T-cell (primary cell): Measurements from ENCODE around the gene TNS4. TPM values are rescaled to one million over a fixed set of nuclear protein-coding genes. Genes with fewer than 3 reads are reported as not detected.

Experiments
- ATAC-seq, 4 experiments: fragments of 200-7000 bp in 3 of 4; fragments of 150-1000 bp in 1 of 4; cut with Tn5 transposase; replicated peaks in 1 of 4; 1 replicate in 3 of 4; 2 replicates in 1 of 4; pipeline ENCODE4 v1.10.0; 2021; ENCODE audit warnings: moderate library complexity in 3 of 4, mild to moderate bottlenecking in 2 of 4, moderate number of reproducible peaks in 1 of 4
- CTCF ChIA-PET, 2 donors: fragments of 300-600 bp; sonication (Branson Sonifier 250); formaldehyde crosslinking; loops; one replicate each; lab custom pipeline; 2022; ENCODE audit warnings: antibody characterized with exemption in 2 of 2; lab: Charles Lee
- POLR2A ChIA-PET, 2 donors: fragments of 300-600 bp; sonication (Branson Sonifier 250); formaldehyde crosslinking; loops; one replicate each; lab custom pipeline; 2022; ENCODE audit warnings: antibody characterized with exemption in 2 of 2; lab: Charles Lee
- DNase-seq, 35 experiments: peaks; one replicate each; pipeline versions ENCODE4 v3.0.0 to v3.0.0-alpha.2; 2013 to 2023
- H3K27ac ChIP-seq: one replicate; pipeline ENCODE4 v1.5.1; 2013; ENCODE audit warnings: low read length
- H3K27me3 ChIP-seq, 2 experiments: replicated peaks in 1 of 2; 1 replicate in 1 of 2; 2 replicates in 1 of 2; pipeline versions ENCODE4 v1.6.1 to v1.7.0; 2013; ENCODE audit warnings: low read length in 1 of 2, mixed read lengths in 1 of 2; ENCODE audit not compliant: control insufficient read depth in 2 of 2, insufficient read depth in 2 of 2; ENCODE audit errors: extremely low read depth in 1 of 2
- H3K36me3 ChIP-seq, 2 donors: 1 replicate in 1 of 2; 2 replicates in 1 of 2; pipeline versions ENCODE4 v1.6.1 to v1.7.0; 2013; ENCODE audit warnings: low read length in 1 of 2; ENCODE audit not compliant: control insufficient read depth in 2 of 2, insufficient read depth in 1 of 2; ENCODE audit errors: extremely low read depth in 1 of 2
- H3K4me1 ChIP-seq, 2 experiments: 1 replicate in 1 of 2; 2 replicates in 1 of 2; pipeline versions ENCODE4 v1.6.1 to v1.7.0; 2013; ENCODE audit warnings: low read length in 2 of 2, mixed read lengths in 1 of 2; ENCODE audit not compliant: insufficient read depth in 2 of 2, control insufficient read depth in 1 of 2; ENCODE audit errors: extremely low read depth in 1 of 2
- H3K4me3 ChIP-seq, 2 donors: 1 replicate in 1 of 2; 2 replicates in 1 of 2; pipeline versions ENCODE4 v1.5.1 to v1.7.0; 2013; ENCODE audit warnings: mild to moderate bottlenecking in 2 of 2, low read length in 1 of 2, moderate library complexity in 1 of 2; ENCODE audit not compliant: control insufficient read depth in 1 of 2; ENCODE audit errors: extremely low read depth in 1 of 2
- H3K9me3 ChIP-seq: 2 replicates; pipeline ENCODE4 v1.7.0; 2013
- H3K27ac Mint-ChIP-seq, 2 donors: one replicate each; pipeline ENCODE4 v1.8.0; 2020 to 2021; ENCODE audit warnings: mild to moderate bottlenecking in 2 of 2, mixed read lengths in 2 of 2
- H3K27me3 Mint-ChIP-seq, 2 donors: one replicate each; pipeline ENCODE4 v1.8.0; 2021 to 2022; ENCODE audit warnings: mixed read lengths in 2 of 2
- H3K36me3 Mint-ChIP-seq: one replicate; pipeline ENCODE4 v1.8.0; 2021; ENCODE audit warnings: mixed read lengths
- H3K4me1 Mint-ChIP-seq, 3 donors: one replicate each; pipeline ENCODE4 v1.8.0; 2020 to 2022; ENCODE audit warnings: mixed read lengths in 3 of 3, mild to moderate bottlenecking in 1 of 3
- H3K4me3 Mint-ChIP-seq, 3 donors: one replicate each; pipeline ENCODE4 v1.8.0; 2020 to 2022; ENCODE audit warnings: mild to moderate bottlenecking in 3 of 3, mixed read lengths in 3 of 3, moderate library complexity in 3 of 3
- H3K9me3 Mint-ChIP-seq, 3 donors: one replicate each; pipeline ENCODE4 v1.8.0; 2020 to 2022; ENCODE audit warnings: mixed read lengths in 3 of 3
- WGBS: methylation state at CpG from one replicate; pipeline ENCODE4 v1.1.5; 2013; ENCODE audit warnings: missing lambda C conversion rate; ENCODE audit not compliant: insufficient coverage; 5-methylcytosine and 5-hydroxymethylcytosine counted together
- total RNA-seq, 35 experiments: library from RNA in 6 of 35; stranded (reverse) in 6 of 35; fragments of 120-200 nt in 1 of 35; gene quantifications; one replicate each; pipeline versions ENCODE4 v1.2.1 to v1.2.4 and lab custom pipeline; 2013 to 2026

TNS4 gene
- total RNA-seq, 5 donors from 2014 or later (not counting 1 experiment from before 2014, with no cell fraction given), result 0.55 to 3.7 (median 0.66) TPM

DNA sequence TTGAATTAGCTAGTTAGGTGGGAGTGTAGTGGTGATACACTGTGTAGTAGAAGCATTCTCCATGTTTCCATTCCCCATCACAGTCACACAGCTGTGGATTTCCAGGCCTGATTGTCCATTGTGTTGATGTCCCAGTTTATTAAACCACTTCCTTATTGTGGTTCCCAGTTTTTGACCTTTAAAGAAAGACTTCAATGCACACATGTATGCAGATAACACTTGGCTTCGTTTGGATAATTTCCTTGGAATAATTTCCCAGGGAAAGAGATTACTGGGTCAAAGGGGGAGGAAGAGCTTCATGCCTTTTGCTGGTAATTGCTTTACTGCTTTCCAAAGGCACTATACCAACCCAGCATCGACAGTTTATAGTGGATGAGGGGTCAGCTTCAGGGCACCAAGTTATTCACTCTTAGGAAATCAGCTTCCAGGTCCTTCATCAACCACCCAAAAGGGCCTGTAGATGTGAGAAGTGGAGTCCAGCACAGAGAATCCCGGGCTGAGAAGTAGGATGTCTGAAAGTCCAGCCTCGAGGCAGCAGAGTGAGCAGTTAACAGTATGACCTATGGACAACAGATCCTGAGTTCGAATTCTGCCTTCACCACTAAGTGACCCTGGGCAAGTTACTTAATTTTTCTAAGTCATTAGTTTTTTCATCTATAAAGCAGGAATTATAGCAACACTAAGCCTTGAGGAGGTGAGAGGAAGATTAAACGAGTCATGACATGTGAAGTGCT lies 31.3 kb upstream of the TNS4 start:
- CTCF ChIA-PET, result interaction anchor here (0.5 to 3.9 kb wide), 51 partner anchors 8 to 333 kb away, joined by 3 to 54 read pairs (median 5); partner anchors contain the start of genes IGFBP4 (in 1 of the 2), SMARCE1 (in 1 of the 2) and TOP2A (in 1 of the 2)
- Mint-ChIP-seq H3K27me3 (no peaks in the 10 kb centered on the region), H3K27ac (peak overlapping the region; percentile 90 to 94), H3K36me3 (no peaks in the 10 kb centered on the region), H3K9me3 (no peaks in the 10 kb centered on the region), H3K4me1 (peaks cover 81 to 93% (median 82%) of the 10 kb centered on the region in 3 donors), H3K4me3 (peak overlapping the region in 1 of 3 donors; percentile 69)
- WGBS, result 20% methylated on average over 1 of the region's 6 CpGs
- DNase-seq (peak in 1 of 35 experiments; percentile 12), ATAC-seq (no peak)
- POLR2A ChIA-PET, result interaction anchor here (0.5 to 1.2 kb wide), 8 partner anchors 15 to 115 kb away, joined by 3 to 9 read pairs (median 4); partner anchors contain the start of gene TOP2A (in 1 of the 2)
- Histone ChIP-seq H3K9me3 (no peaks in the 10 kb centered on the region), H3K27me3 (no peaks in the 10 kb centered on the region), H3K4me3 (no peak overlapping the region), H3K36me3 (no peaks in the 10 kb centered on the region), H3K27ac (peak overlapping the region; percentile 30), H3K4me1 (peaks cover 66 to 80% of the 10 kb centered on the region in 2 experiments)

DNA sequence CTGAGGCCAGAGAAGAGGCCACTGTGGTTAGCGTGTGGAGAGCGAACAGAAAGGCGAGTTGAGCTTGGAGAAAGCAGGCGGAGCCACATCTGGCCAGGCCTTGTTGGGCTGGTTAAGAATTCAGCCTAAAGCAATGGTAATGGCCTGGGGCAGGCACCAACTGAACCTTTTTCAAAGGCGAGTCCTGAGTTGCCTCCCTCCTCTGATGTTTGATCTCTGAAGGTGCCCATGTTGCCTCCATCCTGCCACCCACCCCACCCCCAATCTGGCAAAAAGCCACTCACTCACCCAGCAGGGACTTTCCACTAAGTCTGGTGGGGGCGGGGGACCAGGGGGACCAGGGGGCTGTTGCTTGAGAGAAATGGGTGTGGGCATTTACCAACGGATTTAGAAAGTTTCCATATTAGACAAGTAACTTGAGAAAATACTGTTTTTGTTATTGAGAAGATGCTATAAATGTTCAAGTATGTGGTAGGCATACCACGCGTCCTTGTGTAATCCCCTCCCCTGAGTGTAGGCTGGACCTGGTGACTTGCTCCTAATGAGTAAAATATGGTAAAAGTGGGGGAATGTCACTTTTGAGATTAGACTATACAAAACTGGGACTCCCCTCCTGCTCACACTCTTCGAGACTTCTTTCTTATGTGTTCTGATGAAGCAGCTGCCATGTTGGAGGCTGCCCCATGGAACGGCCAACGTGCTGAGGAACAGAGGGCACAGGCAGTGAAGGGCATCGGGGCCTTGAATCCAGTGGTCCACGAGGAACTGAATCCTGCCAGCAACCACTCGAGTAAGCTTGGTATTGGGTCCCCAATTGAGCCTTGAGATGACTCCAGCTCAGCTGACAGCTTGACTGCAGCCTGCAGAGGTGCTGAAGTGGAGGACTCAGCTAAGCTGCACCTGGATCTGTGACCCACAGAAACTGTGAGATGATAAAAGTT lies 29.9 kb upstream of the TNS4 start:
- CTCF ChIA-PET, result interaction anchor here (0.9 to 3.9 kb wide), 24 partner anchors 7 to 173 kb away, joined by 3 to 54 read pairs (median 4); partner anchors contain the start of genes IGFBP4 (in 1 of the 2), SMARCE1 (in 1 of the 2) and TOP2A (in 1 of the 2)
- no peaks in the 10 kb centered on the region for H3K27me3 Mint-ChIP-seq
- ATAC-seq (peak in 1 of 4 experiments; percentile 17), DNase-seq (peak in 33 of 35 experiments; percentile 13 to 86 (median 77))
- no peaks in the 10 kb centered on the region for H3K36me3 Mint-ChIP-seq
- peak overlapping the region; percentile 20 for H3K27ac ChIP-seq
- no peaks in the 10 kb centered on the region for H3K27me3 ChIP-seq
- peaks cover 55 to 66% of the 10 kb centered on the region in 2 experiments for H3K4me1 ChIP-seq
- peak overlapping the region in 2 of 3 donors; percentile 4 to 63 for H3K4me3 Mint-ChIP-seq
- peak overlapping the region; percentile 71 to 73 for H3K27ac Mint-ChIP-seq
- no peaks in the 10 kb centered on the region for H3K9me3 Mint-ChIP-seq
- 50% methylated on average over 10 of the region's 15 CpGs for WGBS
- no peaks in the 10 kb centered on the region for H3K9me3 ChIP-seq
- POLR2A ChIA-PET, result interaction anchor here (0.6 to 0.9 kb wide), 2 partner anchors 30 to 135 kb away, joined by 3 to 4 read pairs; no protein-coding TSS in a partner anchor
- peaks cover 67 to 83% (median 68%) of the 10 kb centered on the region in 3 donors for H3K4me1 Mint-ChIP-seq
- no peak overlapping the region for H3K4me3 ChIP-seq
- no peaks in the 10 kb centered on the region for H3K36me3 ChIP-seq

DNA sequence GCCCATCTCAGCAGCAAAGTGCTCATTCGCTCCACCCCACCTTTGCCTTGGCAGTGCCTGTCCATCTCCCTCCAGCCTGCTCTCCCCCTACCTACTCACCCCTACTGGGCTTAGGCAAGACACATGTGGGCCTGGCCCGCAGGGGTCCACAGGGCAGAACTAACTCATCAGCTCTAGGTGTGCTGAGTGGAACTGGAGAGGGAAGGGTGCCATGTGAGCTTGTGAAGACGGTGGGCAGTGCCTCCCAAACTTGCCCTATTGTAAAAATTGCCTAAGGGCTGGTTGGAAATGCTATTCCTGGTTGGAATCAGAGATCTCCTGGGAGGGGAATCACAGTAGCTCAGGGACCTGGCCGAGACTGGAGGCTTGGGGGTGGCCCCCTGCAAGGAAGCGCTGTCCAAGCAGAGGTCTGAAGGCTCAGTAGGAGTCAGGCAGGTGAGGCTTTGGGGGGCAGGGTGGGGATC lies 29.1 kb upstream of the TNS4 start:
- Histone ChIP-seq H3K36me3 (no peaks in the 10 kb centered on the region), H3K27ac (no peak overlapping the region), H3K4me1 (peaks cover 48 to 60% of the 10 kb centered on the region in 2 experiments), H3K9me3 (peaks cover under 1% of the 10 kb centered on the region), H3K4me3 (no peak overlapping the region), H3K27me3 (no peaks in the 10 kb centered on the region)
- no peaks in the 10 kb centered on the region for H3K27me3 Mint-ChIP-seq
- WGBS, result 94% methylated on average over 4 of the region's 5 CpGs
- no peaks in the 10 kb centered on the region for H3K36me3 Mint-ChIP-seq
- DNase-seq, result no peak
- H3K4me3 Mint-ChIP-seq, result peak overlapping the region in 2 of 3 donors; percentile 4 to 22
- ChIA-PET CTCF (interaction anchor here in 1 of 2 donors (1.2 to 3.7 kb wide), 2 partner anchors 131 to 134 kb away, joined by 3 to 32 read pairs; no protein-coding TSS in a partner anchor), POLR2A (interaction anchor here in 1 of 2 donors (0.6 kb wide), 1 partner anchor 104 kb away, joined by 3 read pairs; no protein-coding TSS in a partner anchor)
- H3K27ac Mint-ChIP-seq, result peak overlapping the region; percentile 24 to 71
- ATAC-seq, result no peak
- H3K9me3 Mint-ChIP-seq, result peaks cover 0 to 4% (median 0%) of the 10 kb centered on the region in 3 donors
- peaks cover 61 to 75% (median 62%) of the 10 kb centered on the region in 3 donors for H3K4me1 Mint-ChIP-seq

DNA sequence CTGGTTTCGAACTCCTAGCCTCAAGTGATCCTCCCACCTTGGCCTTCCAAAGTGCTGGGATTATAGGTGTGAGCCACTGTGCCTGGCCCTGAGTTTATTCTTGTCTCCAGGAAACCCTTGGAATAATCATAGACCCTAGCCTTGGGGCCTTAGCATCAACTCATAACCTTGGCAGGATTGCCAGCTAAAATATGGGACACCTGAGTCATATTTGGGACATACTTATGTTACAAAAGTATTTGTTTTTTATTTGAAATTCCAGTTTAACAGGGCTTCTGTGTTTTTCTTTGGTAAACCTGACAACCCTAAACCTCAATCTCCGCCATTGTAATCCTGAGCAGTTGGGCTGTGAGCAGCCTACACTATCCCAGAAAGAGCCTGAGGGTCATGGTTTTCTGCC lies 28.6 kb upstream of the TNS4 start:
- Histone ChIP-seq H3K4me1 (peaks cover 47 to 60% of the 10 kb centered on the region in 2 experiments), H3K27me3 (no peaks in the 10 kb centered on the region), H3K36me3 (no peaks in the 10 kb centered on the region), H3K27ac (no peak overlapping the region), H3K9me3 (peaks cover 4% of the 10 kb centered on the region), H3K4me3 (no peak overlapping the region)
- no peaks in the 10 kb centered on the region for H3K27me3 Mint-ChIP-seq
- ATAC-seq (no peak), DNase-seq (no peak)
- peaks cover 58 to 71% (median 61%) of the 10 kb centered on the region in 3 donors for H3K4me1 Mint-ChIP-seq
- H3K27ac Mint-ChIP-seq, result peak overlapping the region in 1 of 2 donors; percentile 11
- H3K9me3 Mint-ChIP-seq, result peaks cover 0 to 9% (median 2%) of the 10 kb centered on the region in 3 donors
- H3K36me3 Mint-ChIP-seq, result peaks cover 5% of the 10 kb centered on the region
- CTCF ChIA-PET, result no interaction called here
- POLR2A ChIA-PET, result interaction anchor here (0.6 to 1.4 kb wide), 3 partner anchors 13 to 1286 kb away, joined by 3 to 4 read pairs (median 3); no protein-coding TSS in a partner anchor
- peak overlapping the region in 1 of 3 donors; percentile 22 for H3K4me3 Mint-ChIP-seq
- WGBS, result no CpG with 5 or more reads among the region's 2 CpGs

DNA sequence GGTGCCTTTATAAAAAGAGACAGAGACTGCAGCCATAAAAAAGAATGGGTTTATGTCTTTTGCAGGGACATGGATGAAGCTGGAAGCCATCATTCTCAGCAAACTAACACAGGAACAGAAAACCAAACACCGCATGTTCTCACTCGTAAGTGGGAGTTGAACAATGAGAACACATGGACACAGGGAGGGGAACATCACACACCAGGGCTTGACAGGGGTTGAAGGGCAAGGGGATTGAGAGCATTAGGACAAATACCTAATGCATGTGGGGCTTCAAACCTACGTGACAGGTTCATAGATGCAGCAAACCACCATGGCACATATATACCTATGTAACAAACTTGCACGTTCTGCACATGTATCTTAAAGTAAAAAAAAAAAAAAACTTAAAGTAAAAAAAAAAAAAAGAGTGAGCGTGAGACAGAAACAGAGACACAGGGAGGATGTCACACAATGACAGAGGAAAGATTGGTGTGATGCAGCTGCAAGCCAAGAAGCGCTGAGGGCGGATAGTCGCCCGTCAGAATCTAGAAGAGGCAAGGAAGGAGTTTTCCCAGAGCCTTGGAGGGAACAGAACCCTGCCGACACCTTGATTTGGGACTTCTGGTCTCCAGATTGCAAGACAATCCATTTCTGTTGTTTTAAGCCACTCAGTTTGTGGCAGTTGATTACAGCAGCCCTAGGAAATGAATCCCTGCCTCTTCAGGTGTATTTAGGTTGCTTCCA lies 27.4 kb upstream of the TNS4 start:
- DNase-seq (peak in 7 of 35 experiments; percentile 22 to 75 (median 39)), ATAC-seq (peak in 1 of 4 experiments; percentile 34)
- Mint-ChIP-seq H3K9me3 (peaks cover 0 to 15% (median 7%) of the 10 kb centered on the region in 3 donors), H3K36me3 (peaks cover 15% of the 10 kb centered on the region), H3K4me3 (peak overlapping the region in 1 of 3 donors; percentile 63), H3K27ac (peak overlapping the region in 1 of 2 donors; percentile 75), H3K27me3 (no peaks in the 10 kb centered on the region), H3K4me1 (peaks cover 48 to 61% (median 52%) of the 10 kb centered on the region in 3 donors)
- POLR2A ChIA-PET, result interaction anchor here (0.7 to 1.4 kb wide), 2 partner anchors 12 to 38 kb away, joined by 3 to 5 read pairs; no protein-coding TSS in a partner anchor
- Histone ChIP-seq H3K9me3 (peaks cover 4% of the 10 kb centered on the region), H3K4me3 (no peak overlapping the region), H3K36me3 (no peaks in the 10 kb centered on the region), H3K27ac (no peak overlapping the region), H3K4me1 (peaks cover 40 to 51% of the 10 kb centered on the region in 2 experiments), H3K27me3 (no peaks in the 10 kb centered on the region)
- CTCF ChIA-PET, result no interaction called here
- 9% methylated on average over 6 of the region's 10 CpGs for WGBS
